ENCODE results near the gene CASP5.

DNA sequence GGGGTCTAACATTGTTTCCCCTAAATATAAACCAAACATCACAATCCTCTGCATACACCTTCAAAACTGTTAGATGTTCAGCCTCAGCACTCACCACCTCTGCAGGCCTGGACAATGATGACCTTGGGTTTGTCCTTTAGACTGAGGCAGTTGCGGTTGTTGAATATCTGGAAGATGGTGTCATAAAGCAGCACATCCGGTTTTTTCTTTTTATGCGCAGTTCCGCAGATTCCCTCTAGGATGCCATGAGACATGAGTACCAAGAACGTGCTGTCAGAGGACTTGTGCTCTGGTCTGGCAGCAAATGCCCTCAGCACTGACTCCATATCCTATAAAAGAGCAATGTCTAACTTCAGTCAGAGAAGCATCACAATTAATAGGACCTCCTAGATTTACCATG is 22.8 kb downstream of the CASP5 start:
- TF ChIP-seq FOXM1 (IDR thresholded peaks at IDR 0.05; ENCODE audit: borderline replicate concordance, low read depth) (no peak), EP300 (IDR thresholded peaks at IDR 0.05; ENCODE audit: borderline replicate concordance) (no peak), EGR1 (IDR thresholded peaks at IDR 0.05) (no peak), ZBTB7A (IDR thresholded peaks at IDR 0.05; ENCODE audit: low read depth) (no peak), CEBPB (IDR thresholded peaks at IDR 0.05) (no peak), RAD21 (IDR thresholded peaks at IDR 0.05; ENCODE audit: low read depth) (no peak), USF1 (IDR thresholded peaks at IDR 0.05) (no peak), CREB1 (IDR thresholded peaks at IDR 0.05; ENCODE audit: low read depth) (no peak), TAF1 (IDR thresholded peaks at IDR 0.05; ENCODE audit: low read depth) (no peak), TCF12 (IDR thresholded peaks at IDR 0.05; ENCODE audit: low read depth) (no peak)

All from Ishikawa (cell line).